AG04450 (cell line): Measurements from ENCODE around the gene GAS2L1. TPM values are rescaled to one million over a fixed set of nuclear protein-coding genes. Genes with fewer than 3 reads are reported as not detected.

Source experiments
- CTCF ChIA-PET: fragments of 300-600, 350-600 bp; formaldehyde crosslinking; extraction: SDS; loops from one replicate; lab custom pipeline; 2022; ENCODE audit warnings: antibody characterized with exemption, inconsistent platforms; lab: Charles Lee
- POLR2A ChIA-PET: fragments of 350-600 bp; formaldehyde crosslinking; extraction: SDS; loops from one replicate; lab custom pipeline; 2021; ENCODE audit warnings: antibody characterized with exemption, inconsistent platforms; lab: Yijun Ruan, JAX
- DNase-seq: peaks from one replicate; pipeline ENCODE4 v3.0.0-alpha.2; 2011; ENCODE audit warnings: low read depth, low spot score
- H3K27ac ChIP-seq: one replicate; pipeline ENCODE4 v1.5.1; 2012; ENCODE audit warnings: low read depth, low read length, control low read depth
- H3K27me3 ChIP-seq: one replicate; pipeline ENCODE4 v1.6.0; 2012; ENCODE audit warnings: low read length; ENCODE audit not compliant: control insufficient read depth, insufficient read depth
- H3K4me3 ChIP-seq: 2 replicates; pipeline ENCODE4 v1.5.1; 2011; ENCODE audit warnings: mild to moderate bottlenecking, low read depth, low read length, control low read depth
- H3K9me3 ChIP-seq: 2 replicates; pipeline ENCODE4 v1.5.1; 2012; ENCODE audit warnings: low read length; ENCODE audit not compliant: control insufficient read depth, insufficient read depth
- polyA plus RNA-seq: library from polyadenylated mRNA; depleted of rRNA; stranded (reverse); fragments of >200 nt; gene quantifications from 2 replicates; pipeline ENCODE4 v1.2.3, GENCODE V29; 2011
- TF ChIP-seq, protein P1 (sequence below): IDR thresholded peaks from 2 replicates; pipeline ENCODE4 v1.5.1; 2011; ENCODE audit warnings: low read depth, low read length, control low read depth, inconsistent platforms

Gene GAS2L1
- polyA plus RNA-seq, 1 experiment = 4.5 TPM

GRCh38 chr22:29314537-29315285 is 8.3 kb downstream of the GAS2L1 start:
- CTCF ChIA-PET = no interaction called here

GRCh38 chr22:29315286-29316140 is 9.1 kb downstream of the GAS2L1 start, which contains the start of gene RASL10A:
TSS of gene RASL10A (minus strand) at chr22:29315697. CDS start at chr22:29315246, 451 bp downstream.
- Histone ChIP-seq H3K27ac (no peak within 1 kb of the TSS), H3K4me3 (no peak within 1 kb of the TSS; the same call in 1 of the 2 replicates), H3K27me3 (peaks cover 36% of the 10 kb centered on the region), H3K9me3 (peaks cover 9% of the 10 kb centered on the region; the same call in 1 of the 2 replicates)
- TF ChIP-seq, protein P1, sequence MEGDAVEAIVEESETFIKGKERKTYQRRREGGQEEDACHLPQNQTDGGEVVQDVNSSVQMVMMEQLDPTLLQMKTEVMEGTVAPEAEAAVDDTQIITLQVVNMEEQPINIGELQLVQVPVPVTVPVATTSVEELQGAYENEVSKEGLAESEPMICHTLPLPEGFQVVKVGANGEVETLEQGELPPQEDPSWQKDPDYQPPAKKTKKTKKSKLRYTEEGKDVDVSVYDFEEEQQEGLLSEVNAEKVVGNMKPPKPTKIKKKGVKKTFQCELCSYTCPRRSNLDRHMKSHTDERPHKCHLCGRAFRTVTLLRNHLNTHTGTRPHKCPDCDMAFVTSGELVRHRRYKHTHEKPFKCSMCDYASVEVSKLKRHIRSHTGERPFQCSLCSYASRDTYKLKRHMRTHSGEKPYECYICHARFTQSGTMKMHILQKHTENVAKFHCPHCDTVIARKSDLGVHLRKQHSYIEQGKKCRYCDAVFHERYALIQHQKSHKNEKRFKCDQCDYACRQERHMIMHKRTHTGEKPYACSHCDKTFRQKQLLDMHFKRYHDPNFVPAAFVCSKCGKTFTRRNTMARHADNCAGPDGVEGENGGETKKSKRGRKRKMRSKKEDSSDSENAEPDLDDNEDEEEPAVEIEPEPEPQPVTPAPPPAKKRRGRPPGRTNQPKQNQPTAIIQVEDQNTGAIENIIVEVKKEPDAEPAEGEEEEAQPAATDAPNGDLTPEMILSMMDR = no peak
- no peak for DNase-seq
- ChIA-PET CTCF (no interaction called here), POLR2A (no interaction called here)

More at GRCh38 chr22:29314537-29315285, 8.3 kb downstream of the GAS2L1 start:
- POLR2A ChIA-PET = no interaction called here
- Histone ChIP-seq H3K4me3 (no peak overlapping the region; the same call in 1 of the 2 replicates), H3K9me3 (peaks cover 9% of the 10 kb centered on the region; the same call in 1 of the 2 replicates), H3K27me3 (peaks cover 36% of the 10 kb centered on the region), H3K27ac (no peak overlapping the region)
- TF ChIP-seq, protein P1 = no peak
- DNase-seq = no peak

- Histone ChIP-seq H3K4me3 (no peak overlapping the region), H3K9me3 (peaks cover 9% of the 10 kb centered on the region; the same call in 1 of the 2 replicates), H3K27ac (no peak overlapping the region), H3K27me3 (peaks cover 36% of the 10 kb centered on the region)
- TF ChIP-seq, protein P1 = no peak
- DNase-seq = no peak
- ChIA-PET CTCF (interaction anchor here (0.7 kb wide), 1 partner anchor 908 kb away, joined by 3 read pairs; no protein-coding TSS in a partner anchor), POLR2A (interaction anchor here (1.1 kb wide), 1 partner anchor 9 kb away, joined by 3 read pairs; no protein-coding TSS in a partner anchor)
Measured at GRCh38 chr22:29316141-29316828, 9.8 kb downstream of the GAS2L1 start.

- TF ChIP-seq, protein P1 = no peak
- Histone ChIP-seq H3K27me3 (peaks cover 36% of the 10 kb centered on the region), H3K27ac (no peak overlapping the region), H3K4me3 (no peak overlapping the region), H3K9me3 (peaks cover 9% of the 10 kb centered on the region; the same call in 1 of the 2 replicates)
- POLR2A ChIA-PET = no interaction called here
- no peak for DNase-seq
- CTCF ChIA-PET = interaction anchor here (0.6 to 1.4 kb wide), 2 partner anchors 41 to 236 kb away, joined by 3 to 5 read pairs; partner anchors contain the start of gene THOC5
Measured at GRCh38 chr22:29317827-29318454, 11.5 kb downstream of the GAS2L1 start.
